CD4-positive, alpha-beta T cell treated with Interleukin-12 subunit alpha and Interleukin-12 subunit beta, for 1 hour (primary cell): ENCODE results near the gene PSMB8.
"Not testable (repeated sequence)": the region's sequence is repeated elsewhere in the genome, so short reads cannot be mapped to it uniquely, and the experiment has no call there.

Experiments used
- DNase-seq: peaks from one replicate; pipeline ENCODE4 v3.0.0-alpha.2; 2020

The PSMB8 gene

DNA sequence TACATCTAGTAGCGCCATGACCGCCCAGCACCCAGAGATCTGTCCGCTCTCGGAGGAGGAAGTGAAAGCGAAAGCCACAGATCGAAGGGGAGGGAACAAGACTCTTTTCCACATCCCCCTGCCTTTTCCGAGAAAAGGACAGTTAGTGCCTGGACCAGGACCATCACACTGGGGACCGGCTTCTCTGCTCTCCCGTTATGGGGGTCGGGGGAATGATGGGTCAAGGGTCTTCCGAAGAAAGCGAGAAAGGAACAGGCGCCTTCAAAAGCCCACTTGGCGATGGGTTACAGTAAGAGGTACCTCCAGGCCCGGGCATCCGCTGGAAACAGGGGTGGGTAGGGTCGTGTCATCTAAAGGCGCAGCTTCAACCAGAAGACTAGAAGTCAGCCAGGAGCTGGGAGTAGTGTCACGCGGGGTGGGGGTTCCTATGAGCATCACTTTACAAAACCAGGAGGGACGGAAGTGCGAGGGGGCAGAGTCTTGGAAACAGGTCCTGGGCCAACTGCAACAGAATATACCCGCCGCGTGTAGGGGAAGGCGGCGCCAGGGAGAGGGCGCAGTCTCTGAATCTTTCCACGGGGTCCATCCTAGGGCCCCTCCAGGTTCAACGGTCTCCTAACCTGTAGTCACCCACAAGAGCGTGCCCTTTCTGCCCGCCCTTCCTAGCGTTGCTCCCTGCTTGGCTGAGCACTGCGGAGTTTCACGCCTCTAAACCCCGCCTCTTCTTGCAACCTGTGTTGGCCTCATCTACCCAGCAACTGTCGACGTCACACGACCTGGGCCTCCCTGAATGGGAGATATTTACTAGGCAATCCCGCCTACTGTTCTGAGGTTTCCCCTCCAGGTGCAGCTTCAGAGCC lies at the start of gene PSMB8:
Gene PSMB8 (minus strand): TSS at position 69 of the 860 bp plus-strand sequence. CDS start 51 bp downstream, at position 18.
- DNase-seq = peak; percentile 98

DNA sequence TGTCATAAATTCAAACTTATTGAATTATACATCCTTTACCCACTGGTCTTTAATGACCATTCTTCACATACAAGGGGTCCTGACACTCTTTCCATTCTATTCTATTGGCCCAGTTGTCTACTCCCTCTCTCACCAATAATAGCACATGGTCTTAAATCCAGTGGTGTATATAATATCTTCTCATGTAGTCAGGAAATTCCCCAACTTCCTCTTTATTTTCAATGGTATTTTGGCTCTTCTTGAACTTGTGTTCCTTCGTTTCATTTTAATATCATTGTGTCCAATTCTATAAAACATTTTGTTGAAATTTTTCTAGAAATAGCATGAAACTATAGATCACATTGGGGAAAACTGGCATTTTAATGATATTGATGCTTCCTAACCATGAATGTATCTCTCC lies 47.0 kb upstream of the PSMB8 start:
- DNase-seq = no peak

DNA sequence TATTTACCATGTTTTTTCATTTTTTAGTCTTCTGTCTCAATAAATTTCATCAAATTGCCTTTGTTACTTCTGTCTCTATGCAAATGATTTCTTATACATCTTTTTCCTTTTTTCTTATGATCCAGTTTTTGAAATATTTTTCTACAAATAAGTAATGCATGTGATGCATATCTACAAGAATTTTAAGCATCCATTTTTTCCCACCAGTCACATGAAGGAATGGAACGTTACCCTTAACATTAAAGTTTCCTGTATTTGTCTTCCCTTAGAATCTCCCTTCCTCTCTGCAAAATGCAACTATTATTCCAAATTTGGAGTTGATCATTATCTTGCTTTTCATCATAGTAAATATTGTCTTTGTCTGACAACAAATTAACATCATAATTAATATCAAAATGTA lies 45.7 kb upstream of the PSMB8 start:
- DNase-seq = no peak

DNA sequence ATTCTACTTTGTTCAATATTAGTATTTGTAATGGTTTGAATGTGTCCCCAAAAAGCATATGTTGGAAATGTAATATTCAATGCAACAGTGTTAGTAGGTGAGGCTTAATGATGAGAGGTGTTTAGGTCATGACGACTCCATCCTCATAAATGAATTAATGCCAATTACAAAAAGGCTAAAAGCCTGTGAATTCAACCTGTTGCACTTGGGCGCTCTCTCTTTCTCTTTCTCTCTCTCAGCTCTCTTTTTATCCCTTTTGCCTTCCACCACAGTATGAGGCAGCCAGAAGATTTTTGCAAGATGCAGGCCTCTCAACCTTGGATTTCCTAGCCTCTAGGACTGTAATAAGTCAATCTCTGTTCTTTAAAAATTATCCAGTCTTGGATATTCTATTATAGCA lies 44.7 kb upstream of the PSMB8 start:
- DNase-seq = no peak

DNA sequence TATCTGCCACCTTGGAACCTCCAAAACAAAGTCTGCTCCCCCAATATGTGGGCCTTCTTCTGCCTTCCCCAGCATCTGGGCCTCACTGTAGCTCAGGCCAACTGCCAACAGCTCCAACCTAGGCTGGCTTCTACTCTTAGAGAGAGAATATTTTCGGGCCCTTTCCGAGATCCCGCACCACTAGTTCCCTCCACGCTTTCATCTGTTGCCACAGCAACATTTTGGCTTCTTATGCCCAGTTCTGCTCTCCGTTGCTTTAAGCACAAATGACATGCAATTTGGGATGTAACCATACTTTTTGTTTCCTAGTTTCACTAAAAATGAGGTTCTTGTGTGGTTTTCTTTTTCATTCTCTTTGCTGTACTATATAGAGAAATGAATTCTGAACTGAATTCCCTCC lies 43.8 kb upstream of the PSMB8 start:
- no peak for DNase-seq

DNA sequence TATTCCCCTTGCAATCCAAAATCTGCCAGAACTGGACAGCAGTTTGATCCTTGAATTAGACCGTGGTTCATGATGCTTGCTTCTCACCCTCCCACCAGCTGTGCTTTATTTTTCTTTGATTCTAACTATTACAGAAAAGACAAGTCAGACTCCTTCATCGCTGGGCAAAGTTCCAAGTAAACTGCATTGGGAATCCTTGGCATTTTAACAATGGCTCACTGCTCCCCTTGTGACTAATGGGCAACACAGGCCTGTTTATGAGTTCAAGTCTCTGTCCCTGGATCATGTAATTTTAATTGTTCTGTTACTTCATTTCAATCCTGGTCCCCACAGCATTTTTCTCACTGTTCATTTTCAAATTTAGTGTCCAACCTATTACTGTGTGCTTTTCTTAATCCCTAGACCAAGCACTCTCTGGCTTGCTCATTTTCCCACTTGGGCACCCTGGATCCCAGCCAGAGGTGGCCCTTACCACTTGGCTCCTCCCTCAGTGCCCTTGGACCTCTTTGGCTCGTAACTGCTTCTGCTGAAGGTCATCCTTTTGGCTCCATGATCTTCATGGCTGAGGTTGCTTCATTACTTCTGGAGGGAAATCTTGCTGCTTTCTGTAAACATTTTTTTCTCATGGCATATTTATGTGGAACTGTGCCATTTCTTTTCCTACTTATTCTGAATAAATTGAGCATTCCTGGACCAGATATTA lies 43.0 kb upstream of the PSMB8 start:
- DNase-seq = no peak

DNA sequence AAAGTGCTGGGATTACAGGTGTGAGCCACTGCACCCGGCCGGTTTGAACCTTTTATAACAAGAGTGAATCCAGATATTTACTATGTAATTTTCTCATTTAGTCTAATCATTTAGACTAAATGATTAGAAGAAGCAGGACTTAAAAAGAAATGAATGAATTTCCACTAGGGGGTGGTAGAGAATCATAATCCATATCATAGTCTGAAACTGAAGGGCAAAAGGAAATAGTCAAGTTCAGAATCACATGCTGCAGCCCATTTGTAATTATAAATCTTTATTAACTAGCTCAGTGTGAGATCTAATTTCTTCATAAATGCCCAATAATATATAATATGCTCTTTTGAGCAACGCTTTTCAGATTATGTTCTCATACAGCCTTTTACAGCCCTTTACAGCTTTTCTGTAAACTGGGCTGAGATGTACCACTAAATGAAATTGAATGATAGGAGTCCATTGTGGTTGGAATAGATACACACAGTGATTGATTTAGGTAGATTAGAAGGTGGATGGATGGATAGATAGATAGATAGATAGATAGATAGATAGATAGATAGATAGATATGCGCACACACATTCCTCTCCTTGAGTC lies 41.9 kb upstream of the PSMB8 start:
- peak; percentile 81 for DNase-seq

DNA sequence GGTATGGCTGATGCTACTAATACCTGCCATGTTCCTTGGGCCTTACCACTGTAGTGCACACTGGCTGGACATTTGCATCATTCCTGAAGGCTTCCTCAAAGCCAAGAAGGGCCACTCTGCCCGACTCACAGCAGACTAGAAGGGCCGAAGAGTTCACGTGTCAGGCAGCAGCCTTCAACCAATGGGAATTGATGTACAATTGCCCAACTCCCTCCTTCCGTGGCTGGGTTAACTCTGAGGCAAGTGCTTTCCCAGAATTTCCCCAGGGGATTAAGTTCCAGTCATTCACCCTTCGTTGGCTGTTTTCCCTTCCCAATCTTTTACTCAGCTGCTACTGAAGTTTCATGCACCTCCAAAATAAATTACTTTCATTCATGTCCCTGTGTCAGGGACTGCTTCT lies 39.9 kb upstream of the PSMB8 start:
- no peak for DNase-seq

DNA sequence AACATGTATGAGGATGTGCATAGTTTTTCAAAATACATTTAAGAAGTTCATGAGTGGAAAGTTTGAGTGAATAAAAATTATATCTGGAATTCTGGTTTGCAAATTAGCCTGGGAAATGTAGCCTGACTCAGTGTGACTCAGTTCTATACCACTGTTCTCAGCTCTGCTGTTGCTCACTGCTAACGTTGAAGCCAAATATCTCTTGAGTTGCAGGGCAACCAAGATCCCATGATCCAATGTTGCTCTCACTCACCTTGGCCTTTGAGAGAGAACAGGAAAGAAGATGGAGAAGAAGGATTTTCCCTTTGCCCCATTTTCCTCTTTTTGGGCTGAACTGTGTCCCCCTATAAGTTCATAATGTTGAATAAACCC lies 39.0 kb upstream of the PSMB8 start:
- no peak for DNase-seq

DNA sequence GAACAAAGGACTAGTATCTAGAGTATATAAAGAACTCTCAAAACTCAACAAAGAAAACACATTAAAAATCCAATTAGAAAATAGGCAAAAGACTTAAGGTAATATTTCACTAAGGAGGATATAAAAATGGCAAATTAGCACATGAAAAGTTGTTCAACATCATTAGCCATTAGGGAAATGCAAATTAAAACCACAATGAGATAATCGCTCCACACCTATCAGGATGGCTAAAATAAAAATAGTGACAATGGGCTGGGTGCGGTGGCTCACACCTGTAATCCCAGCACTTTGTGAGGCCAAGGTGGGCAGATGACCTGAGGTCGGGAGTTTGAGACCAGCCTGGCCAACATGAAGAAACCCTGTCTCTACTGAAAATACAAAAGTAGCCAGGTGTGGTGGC lies 37.1 kb upstream of the PSMB8 start:
- not testable (repeated sequence) for DNase-seq

DNA sequence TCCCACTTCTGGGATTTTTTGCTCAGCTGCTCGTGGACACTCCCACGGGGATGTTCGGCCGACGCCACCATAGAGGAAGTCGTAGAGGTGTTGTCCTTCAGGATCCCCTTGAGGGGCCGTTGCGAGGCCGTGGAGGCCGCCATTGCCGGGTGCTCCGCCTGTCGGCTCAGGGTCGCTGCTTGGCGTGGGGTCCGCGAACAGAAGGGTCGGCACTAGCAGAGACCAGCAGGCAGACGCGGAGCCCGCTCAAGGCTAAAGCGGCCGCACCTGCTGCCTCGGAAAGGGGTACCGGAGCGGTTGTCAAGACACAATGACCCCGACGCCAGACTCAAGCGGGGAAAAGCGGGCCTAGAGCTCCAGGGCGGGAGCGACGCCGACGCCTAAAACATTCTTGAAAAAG lies 35.8 kb upstream of the PSMB8 start:
- DNase-seq = no peak

DNA sequence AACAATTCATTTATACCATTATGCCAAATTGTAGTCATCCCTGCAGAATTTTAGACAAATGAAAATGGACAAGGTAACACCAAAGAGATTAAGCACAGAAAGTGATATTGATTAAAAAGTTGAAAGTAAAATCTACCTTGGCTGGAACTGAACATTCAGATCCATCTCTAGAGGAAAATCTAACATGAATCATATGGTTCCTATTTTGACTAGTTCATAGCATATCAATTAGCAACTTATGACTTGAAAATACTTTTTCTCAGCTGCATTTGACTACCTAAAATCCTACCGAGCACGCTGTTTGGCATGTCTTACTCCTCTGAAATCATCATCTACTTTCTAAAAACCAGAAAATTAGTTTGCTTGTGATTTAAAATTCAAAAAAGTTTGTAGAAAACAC lies 32.8 kb upstream of the PSMB8 start:
- no peak for DNase-seq

DNA sequence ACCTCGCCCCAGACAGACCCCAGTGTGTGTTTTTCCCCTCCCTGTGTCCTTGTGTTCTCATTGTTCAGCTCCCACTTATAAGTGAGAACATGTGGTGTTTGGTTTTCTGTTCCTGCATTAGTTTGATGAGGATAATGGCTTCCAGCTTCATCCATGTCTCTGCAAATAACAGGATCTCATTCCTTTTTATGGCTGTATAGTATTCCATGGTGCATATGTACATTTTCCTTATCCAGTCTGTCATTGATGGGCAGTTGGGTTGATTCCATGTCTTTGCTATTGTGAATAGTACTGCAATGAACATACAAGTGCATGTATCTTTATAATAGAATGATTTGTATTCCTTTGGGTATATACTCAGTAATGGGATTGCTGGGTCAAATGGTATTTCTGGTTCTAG lies 30.1 kb upstream of the PSMB8 start:
- not testable (repeated sequence) for DNase-seq

DNA sequence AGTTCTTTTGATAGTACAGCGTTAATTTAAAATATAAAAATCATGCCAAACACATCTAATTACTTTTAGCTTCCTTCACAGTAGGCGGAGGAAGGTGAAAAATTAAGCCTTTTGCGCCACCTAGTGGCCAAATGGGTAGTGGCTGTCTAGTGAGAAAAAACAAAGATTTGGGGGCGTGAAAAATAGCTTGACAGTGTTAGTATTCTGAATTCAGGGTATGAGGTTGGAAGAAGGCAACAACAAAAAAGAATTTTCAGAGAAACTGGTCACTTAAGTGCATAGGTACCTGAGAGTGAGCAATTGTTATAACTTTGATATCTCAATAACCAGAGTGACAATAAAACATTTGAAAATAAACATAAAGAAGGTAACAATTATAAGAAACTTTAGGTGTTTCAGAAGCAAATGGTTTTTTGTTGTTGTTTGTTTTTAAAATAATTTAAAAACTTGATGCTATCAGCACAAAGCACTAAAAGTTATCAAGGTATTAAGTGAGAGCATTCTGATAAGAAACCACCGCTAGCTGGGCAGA lies 24.5 kb upstream of the PSMB8 start:
- DNase-seq = peak; percentile 89

DNA sequence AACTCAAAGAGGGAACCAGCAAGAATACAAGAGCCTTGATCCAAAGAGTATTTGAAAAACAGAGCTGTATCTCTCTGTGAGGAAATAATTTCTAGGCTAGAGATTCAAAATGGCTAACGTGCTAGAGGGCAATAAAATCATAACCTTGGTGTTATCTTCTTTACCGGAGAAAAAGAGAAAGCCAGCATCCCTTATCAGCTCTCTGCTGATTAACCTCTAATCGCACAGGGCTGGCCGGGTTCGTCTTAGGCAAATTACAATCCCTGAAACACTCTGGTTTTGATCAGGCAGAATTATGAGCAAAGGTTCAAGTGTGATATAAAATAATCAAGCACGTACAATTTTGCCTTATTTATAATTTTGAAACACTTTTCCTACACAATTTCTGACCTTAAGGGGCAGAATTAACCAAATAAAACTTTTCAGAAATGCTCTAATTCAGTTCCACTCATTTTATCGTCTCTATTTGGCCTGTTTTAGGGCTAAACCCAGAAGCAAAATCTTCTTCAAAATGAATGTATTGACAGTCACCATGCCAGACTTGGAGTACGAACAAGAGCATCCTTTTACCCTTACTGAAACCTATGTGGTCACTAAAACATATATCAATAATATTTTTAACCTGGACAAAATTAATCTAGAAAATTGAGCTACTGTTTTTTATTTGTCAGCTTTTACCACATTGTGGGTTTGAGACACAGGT lies 23.9 kb upstream of the PSMB8 start:
- DNase-seq = no peak

DNA sequence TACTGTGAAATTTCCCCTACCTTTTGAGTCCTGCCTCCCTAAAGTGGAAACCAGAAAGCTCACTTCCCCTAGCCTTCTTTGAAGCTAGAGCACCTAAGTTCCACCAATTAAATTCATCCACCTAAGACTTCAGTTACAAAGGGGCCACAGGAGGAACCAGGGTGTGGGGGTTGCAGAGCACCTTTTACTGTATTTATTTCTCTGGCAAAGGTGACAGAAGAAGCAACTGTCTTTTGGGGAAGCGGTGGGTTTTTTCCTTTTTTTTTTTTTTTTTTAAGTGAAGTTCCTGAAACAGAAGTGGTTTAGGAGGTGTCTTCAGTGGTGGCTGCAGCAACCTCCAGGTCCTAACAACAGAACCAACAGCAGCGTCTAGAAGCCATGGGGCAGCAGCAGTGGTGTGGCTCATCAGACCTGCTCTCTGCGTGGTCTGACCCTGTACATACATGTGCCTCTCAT lies 23.2 kb upstream of the PSMB8 start:
- DNase-seq = peak; percentile 38

DNA sequence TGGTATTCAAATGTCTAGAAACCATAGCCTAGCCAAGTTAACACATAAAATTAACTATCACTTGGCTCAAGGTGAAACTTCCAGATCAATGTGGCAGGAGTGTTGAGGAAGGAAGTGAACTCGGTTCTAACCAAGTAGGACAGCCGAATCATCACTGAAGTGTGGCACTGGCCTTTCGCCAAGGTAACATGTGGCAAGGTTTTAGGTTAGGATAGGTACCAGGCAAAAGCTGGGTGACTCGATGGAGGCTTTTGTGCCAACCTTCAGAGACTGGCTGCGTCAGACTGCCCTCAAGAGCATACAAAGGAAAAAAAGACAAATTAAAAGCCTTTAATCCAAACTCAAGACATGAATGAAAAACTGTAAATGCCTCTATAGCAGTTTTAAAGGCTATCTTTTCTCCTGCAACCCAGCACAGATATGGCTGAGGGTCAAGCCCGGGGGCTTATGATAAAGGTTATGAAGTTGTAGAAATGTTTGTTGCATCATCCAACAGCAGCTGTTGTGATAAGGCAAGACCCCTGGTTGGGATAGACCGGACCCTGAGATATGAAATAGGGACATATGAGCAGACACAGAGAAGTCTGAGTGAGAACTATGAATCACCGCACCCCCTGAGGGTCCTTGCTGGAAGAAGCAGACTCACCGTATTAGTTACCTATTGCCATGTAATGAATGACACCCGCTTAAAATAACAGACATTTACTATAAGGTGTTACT lies 22.0 kb upstream of the PSMB8 start:
- DNase-seq = no peak

DNA sequence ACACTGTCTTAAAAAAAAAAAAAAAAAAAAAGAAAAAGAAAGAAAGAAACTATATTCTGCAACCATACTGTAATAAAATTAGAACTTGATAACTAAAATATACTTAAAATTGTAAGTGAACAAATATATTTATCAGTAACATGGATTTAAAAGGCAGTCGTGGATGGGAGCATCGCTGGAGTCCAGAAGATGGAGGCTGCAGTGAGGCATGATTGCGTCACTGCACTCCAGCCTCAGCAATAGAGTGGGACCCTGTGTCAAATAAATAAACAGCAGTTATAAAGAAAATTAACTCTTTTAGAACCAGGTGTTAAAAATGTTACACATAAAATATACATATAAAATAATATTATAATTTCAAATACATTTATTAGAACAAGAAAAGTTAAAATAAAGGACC lies 18.9 kb upstream of the PSMB8 start:
- no peak for DNase-seq

DNA sequence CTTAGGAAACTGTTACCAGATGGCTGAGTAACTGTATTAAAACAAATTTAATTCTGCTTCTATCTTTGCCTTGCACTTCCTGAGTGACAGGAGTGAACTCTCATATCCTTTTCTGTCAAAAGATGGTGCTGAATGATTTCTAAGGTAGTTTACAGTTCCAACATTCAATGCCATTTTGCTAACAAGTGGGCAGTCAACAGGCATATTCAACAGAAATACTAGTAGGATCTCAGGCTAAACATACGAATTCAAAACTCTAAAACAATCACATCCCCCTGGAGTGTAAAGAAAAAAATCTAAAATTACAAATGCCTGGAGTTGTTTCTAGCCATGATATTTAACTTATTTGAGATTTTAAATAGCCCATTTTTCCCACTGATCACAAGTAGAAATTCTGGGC lies 16.8 kb upstream of the PSMB8 start:
- DNase-seq = no peak

DNA sequence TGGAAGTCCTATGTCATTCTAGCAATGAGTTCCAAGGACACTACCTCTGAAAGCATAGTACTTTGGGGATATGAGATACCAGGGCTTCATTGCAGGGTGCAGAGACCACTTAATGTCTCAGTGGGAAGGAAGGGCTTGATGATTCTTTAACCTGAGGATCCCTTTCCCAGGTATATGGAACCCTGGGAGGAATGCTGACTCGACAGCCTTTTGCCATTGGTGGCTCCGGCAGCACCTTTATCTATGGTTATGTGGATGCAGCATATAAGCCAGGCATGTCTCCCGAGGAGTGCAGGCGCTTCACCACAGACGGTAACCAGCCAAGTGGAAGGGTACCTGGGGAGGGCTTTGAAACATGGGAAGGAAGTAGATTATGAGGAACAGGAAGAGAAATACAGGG lies 14.3 kb upstream of the PSMB8 start:
- DNase-seq = no peak

DNA sequence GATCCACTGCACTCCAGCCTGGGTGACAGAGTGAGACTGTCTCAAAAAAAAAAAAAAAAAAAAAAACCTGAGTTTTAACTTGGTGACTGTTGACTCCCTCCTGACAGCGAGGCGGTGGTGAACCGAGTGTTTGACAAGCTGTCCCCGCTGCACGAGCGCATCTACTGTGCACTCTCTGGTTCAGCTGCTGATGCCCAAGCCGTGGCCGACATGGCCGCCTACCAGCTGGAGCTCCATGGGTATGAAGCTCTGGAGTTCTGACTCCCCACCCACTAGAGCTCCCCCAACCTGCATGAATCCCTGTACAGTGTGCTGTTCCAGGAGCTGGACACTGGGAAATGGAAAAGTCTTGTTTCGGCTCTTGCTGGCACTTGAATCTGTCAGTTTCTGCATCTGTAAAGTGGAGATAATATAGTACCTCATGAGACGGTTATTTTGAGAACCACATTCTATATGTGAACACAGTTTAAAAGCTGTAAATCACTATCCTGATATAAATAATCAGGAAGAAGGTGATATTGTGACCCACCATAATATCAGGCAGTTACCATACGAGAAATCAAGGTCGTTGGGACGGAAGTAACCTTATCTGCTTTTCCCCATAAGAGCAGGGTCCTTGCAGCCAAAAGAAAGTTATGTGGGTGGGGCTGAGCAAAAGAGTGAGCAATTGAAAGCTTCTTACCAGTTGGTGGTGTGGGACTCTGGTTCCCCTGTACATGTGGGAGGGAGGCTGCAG lies 13.5 kb upstream of the PSMB8 start:
- no peak for DNase-seq
